ENCODE results near the gene LRRC17.

DNA sequence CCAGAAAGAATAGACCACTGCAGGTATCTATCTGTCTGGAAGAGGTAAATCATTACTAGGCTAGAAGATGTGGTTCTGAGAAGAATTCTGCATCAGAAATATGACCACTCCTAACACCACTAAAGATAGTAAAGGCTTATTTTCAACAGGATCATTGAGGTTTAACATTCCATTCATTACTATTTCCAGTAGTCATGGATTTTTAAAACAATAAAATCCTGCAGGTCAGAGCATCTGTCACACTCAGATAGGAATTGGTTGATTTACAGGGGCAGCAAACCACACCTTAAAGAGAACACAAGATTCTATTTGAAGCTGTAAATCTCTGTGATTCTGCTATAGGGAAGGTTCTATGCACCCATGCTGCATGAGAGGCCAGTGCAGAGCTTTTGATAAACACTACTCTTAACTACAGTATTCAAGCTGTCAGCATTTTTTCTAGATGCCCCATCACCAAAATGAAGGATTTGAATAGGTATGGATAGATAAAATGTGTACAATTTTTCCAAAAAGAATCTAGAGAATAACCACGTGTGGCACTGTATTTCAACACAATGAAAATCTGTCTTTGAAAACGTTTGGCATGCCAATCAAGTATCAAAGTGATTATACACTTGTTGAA, 14.6 kb downstream of the LRRC17 start:
- TF ChIP-seq CTCF (conservative IDR thresholded peaks at IDR 0.05), result no peak
- TF ChIP-seq ZFX (IDR thresholded peaks at IDR 0.05), result no peak
